HG03520 (cell line): ENCODE results near the gene WIZ.
"Not testable (repeated sequence)": the region's sequence is repeated elsewhere in the genome, so short reads cannot be mapped to it uniquely, and the experiment has no call there.

Experiments
- ATAC-seq: cut with Tn5 transposase; IDR thresholded peaks from one replicate; pipeline ENCODE4 v1.9.1; 2021; ENCODE audit warnings: mild to moderate bottlenecking, moderate library complexity; ENCODE audit not compliant: unreplicated experiment

Gene WIZ, protein sequence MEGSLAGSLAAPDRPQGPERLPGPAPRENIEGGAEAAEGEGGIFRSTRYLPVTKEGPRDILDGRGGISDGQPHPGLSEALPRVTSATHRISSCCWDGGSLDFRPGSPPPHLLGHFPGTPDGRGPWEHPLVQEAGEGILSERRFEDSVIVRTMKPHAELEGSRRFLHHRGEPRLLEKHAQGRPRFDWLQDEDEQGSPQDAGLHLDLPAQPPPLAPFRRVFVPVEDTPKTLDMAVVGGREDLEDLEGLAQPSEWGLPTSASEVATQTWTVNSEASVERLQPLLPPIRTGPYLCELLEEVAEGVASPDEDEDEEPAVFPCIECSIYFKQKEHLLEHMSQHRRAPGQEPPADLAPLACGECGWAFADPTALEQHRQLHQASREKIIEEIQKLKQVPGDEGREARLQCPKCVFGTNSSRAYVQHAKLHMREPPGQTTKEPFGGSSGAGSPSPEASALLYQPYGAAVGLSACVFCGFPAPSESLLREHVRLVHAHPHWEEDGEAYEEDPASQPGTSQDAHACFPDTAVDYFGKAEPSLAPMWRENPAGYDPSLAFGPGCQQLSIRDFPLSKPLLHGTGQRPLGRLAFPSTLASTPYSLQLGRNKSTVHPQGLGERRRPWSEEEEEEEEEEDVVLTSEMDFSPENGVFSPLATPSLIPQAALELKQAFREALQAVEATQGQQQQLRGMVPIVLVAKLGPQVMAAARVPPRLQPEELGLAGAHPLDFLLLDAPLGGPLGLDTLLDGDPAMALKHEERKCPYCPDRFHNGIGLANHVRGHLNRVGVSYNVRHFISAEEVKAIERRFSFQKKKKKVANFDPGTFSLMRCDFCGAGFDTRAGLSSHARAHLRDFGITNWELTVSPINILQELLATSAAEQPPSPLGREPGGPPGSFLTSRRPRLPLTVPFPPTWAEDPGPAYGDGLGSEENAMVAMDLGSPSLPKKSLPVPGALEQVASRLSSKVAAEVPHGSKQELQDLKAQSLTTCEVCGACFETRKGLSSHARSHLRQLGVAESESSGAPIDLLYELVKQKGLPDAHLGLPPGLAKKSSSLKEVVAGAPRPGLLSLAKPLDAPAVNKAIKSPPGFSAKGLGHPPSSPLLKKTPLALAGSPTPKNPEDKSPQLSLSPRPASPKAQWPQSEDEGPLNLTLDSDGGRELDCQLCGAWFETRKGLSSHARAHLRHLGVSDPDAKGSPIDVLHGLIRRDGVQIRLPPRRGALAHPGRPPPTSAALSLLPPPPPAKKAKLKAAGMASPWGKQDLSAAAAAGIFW (N-terminal part only)

DNA sequence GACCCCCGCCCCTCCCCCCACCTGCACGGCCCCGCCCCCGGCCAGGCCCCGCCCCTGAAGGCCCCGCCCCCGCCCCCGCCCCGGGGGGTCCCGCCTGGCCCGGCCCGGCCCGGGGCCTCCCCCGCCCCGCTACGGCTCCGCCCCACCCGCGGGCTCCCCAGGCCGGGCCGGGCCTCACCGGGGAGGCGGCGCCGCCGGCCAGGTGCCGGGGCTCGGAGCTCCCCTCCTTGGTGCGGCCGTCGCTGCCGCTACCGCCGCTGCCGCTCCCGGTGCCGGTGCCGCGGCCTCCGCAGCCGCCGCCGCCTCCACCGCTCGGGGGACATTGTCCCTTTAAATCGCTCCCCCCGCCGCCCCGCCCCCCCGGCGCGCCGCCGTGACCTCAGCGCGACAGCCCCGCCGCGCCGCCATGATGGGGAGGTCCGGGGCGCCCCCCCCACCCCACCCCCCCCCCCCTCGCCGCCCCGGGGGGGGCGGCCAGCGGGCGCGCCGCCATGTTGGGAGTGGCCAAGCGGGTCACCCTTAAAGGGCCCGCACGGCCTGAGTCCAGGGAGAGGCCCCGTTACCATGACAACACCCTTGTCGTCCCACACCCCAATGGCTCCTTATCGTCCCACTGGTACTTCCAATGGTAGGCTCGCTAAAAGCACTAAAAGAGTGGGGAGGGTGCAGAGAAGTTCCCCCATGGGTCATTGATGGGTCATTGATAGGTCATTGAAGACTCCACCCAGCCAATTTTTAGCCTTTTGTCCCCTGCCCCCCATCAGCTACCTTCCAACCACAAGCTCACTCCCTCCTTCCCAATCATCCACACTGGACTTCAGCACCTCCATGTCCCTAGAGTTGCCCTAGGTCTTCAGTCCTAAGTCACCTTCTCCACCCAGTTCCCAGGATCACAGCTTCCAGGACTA, at the start of gene WIZ:
WIZ (minus strand) TSS at position 337 of the 908 bp plus-strand sequence. CDS start 1,649 bp downstream, outside the sequence.
- no peak for ATAC-seq

DNA sequence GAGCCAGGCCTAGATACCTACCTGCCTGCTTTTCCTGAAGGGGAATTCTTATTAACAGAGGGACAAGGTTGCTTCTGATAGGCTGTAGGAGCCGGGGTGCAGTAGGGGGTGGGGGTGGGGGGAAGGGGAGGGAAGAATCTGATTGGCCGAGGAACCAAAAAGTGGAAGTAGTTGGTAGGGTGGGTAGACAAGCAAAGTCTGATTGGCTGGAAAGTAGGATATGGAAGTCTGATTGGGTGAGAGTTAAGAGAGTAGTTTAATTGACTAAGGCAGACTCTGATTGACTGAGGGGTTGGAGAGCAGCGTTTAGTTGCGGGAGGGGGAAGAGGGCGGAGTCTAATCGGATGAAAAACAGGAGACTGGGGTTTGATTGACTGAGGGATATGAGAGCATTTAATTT, 49.2 kb upstream of the WIZ start:
- ATAC-seq, result no peak

- no peak for ATAC-seq
Measured at GRCh38 chr19:15498156-15498858, 48.6 kb upstream of the WIZ start.

DNA sequence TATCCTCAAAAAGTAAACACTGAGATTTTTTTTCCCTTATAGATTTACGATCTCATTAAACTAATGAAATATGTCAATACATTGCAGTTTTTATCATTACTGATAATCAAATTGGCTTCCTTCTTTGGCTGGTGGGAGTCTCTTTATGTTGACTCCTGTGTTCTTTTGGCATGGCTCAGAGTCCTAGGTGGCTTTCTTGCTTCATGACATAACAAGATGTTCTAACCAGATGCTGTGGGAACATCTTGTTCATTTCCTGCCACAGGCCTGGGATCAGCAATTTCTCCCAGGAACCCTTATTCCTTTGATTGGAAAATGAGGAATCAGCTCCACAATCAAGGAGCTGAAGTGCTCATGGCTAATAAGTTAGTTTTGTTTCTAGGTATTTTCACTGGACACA, 45.4 kb upstream of the WIZ start:
- ATAC-seq, result no peak

- no peak for ATAC-seq
Measured at GRCh38 chr19:15488489-15489226, 38.9 kb upstream of the WIZ start.

GRCh38 chr19:15487038-15487437, 37.3 kb upstream of the WIZ start:
- ATAC-seq, result no peak

- not testable (repeated sequence) for ATAC-seq
Measured at GRCh38 chr19:15485768-15486167, 36.0 kb upstream of the WIZ start.

DNA sequence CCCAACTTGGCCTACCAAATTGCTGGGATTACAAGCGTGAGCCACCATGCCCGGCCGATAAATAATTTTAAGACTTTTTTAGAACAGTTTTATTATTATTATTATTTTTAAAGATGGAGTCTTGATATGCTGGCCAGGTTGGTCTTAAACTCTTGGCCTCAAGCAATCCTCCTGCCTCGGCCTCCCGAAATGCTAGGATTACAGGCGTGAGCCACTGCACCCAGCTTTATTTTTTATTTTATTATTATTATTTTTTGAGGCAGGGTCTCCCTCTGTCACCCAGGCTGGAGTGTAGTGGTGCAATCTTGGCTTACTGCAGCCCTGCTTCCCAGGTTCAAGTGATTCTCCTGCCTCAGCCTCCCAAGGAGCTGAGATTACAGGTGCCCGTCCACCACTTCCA, 31.2 kb upstream of the WIZ start:
- ATAC-seq, result not testable (repeated sequence)

DNA sequence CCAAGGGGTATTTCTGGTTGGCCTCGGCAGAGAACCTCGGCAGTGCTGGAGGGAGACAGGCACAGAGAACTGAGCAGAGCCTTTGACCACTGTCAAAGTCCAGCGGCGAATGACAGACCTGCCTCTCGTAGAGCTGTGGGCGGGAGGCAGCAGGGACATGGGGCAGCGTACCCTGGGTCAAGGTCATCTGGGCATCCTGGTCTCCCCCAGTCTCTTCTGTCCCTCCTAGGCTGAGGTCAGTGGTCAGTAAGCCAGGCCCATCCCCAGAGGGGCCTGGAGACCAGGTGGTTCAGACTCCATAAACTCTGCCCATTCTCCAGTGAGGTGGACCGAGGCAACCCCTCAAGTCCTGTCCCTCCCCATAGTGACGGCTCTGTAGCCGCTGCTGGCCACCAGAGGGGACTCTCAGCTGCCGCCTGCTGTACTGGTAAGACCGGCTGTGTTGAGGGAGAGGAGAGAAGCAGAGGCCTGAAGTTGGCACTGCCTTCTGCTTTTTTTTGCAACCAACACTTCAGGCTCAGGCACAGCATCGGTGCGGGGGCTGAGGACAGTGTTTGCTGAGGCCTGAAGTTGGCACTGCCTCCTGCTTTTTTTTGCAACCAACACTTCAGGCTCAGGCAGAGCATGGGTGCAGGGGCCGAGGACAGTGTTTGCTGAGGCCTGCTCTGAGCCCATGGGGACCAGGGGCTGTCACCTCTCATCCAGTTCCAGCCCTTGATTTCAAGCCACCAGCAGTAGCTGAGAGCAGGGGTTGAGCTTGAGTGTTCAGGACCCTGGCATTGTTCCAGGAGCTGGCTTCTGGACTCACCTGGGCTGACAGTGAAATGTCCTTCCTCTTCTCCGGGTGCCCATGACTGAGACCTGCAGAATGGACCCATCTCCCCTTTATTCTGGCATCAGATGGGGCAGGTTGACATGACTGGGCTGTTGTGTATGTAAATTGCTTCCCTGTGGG, 29.9 kb upstream of the WIZ start, which contains the start of gene PGLYRP2:
PGLYRP2 (minus strand) TSS at position 111 of the 955 bp plus-strand sequence. CDS start 130 bp downstream, outside the sequence.
- no peak for ATAC-seq

DNA sequence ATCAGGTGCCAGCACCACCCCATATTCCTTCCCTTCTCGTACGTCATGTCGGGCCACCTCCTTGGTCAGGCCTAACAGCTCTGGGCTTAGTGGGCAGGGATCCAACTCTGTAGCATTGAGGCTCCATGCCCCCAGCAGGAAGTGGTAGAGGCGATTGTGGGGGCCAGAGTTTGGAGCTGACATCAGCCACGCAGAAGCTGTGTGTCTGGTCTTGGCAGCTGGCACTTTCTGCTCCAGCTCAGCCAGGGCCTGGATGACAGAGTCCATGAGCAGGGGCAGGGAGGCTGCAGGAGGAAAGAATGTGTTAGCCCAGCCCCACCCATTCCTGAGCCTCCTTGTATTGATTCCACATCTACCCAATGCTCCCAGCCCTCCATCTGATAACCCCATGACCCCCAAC, 26.6 kb upstream of the WIZ start:
- no peak for ATAC-seq

GRCh38 chr19:15475611-15476010, 25.9 kb upstream of the WIZ start:
- ATAC-seq, result no peak

- no peak for ATAC-seq
Measured at GRCh38 chr19:15475169-15475568, 25.4 kb upstream of the WIZ start.

GRCh38 chr19:15473821-15474220, 24.1 kb upstream of the WIZ start:
- not testable (repeated sequence) for ATAC-seq

GRCh38 chr19:15471639-15472101, 21.9 kb upstream of the WIZ start:
- no peak for ATAC-seq

DNA sequence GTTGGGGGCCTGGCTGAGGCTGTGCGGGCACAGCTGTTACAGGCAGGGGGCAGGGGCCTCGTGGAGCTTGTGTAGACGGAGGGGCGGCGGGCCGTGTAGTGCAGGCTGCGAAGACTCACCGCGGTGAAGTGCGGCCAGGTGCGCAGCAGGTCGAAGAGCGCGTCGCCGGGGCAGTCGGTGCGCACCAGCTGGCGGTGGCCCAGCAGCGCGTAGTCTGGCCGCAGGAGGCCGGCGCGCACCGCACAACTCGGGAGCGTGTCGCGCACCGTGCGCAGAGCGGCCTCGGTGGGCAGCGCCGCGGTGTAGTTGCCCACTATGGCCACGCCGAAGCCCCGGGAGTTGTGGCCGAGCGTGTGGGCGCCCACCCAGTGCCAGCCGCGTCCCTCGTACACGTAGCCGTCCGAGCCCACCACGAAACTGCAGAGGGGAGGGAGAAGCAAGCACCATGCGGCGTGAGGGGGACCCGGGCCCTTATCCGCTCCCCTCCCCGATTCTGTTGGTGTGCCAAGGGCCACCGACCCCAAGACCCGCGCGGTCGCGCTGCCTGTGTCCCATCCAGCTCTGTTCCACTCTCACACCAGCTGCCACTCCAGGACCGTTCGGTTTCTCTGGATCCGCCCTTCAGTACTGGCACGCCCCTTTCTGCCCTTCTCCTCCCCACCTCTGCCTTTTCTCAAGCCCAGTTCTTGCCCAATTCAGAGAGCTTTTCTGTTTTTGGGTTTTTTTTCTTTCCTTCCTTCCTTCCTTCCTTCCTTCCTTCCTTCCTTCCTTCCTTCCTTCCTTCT, 19.9 kb upstream of the WIZ start:
- no peak for ATAC-seq

GRCh38 chr19:15468675-15469512, 19.1 kb upstream of the WIZ start:
- no peak for ATAC-seq
